K562 (cell line): ENCODE results near the gene CLCN4. TPM values are rescaled to one million over a fixed set of nuclear protein-coding genes. Genes with fewer than 3 reads are reported as not detected.

Experiments used
- ATAC-seq: fragments of 200-7000 bp; cut with Tn5 transposase; 3 replicates; pipeline ENCODE4 v1.9.1; 2020; ENCODE audit warnings: moderate library complexity
- BruUV-seq: library from RNA; stranded (reverse); fragments of 400-500 nt; replicated peaks from 2 replicates; lab custom pipeline; 2021; lab: Mats Ljungman, UMichigan
- CTCF ChIA-PET: fragments of 300-600 bp; formaldehyde crosslinking; extraction: SDS; loops from one replicate; lab custom pipeline; 2021; ENCODE audit warnings: low intra/inter-chr PET ratio; lab: Yijun Ruan, JAX
- POLR2A ChIA-PET: fragments of 300-600, 350-650 bp; sonication (Branson Sonifier 250); formaldehyde crosslinking; extraction: SDS; loops from one replicate; lab custom pipeline; 2021; ENCODE audit warnings: antibody characterized with exemption, inconsistent platforms; lab: Yijun Ruan, JAX
- DNase-seq, 4 experiments: peaks; one replicate each; pipeline versions ENCODE4 v3.0.0 to v3.0.0-alpha.2; 2011 to 2018; ENCODE audit warnings: low spot score in 3 of 4, mixed read lengths in 3 of 4; ENCODE audit errors: extremely low read depth in 1 of 4
- FAIRE-seq: peaks from 2 replicates; lab custom pipeline; 2011; peaks lifted over from hg19 to GRCh38; lab: Jason Lieb, UNC
- H2AFZ ChIP-seq: 2 replicates; pipeline ENCODE4 v1.6.0; 2011; ENCODE audit warnings: low read depth, low read length, control low read depth, inconsistent platforms
- H3K27ac ChIP-seq: fragments of 200-600 bp; 3 replicates; pipeline ENCODE4 v1.8.0; 2011; ENCODE audit warnings: low read depth, mild to moderate bottlenecking, control low read depth, inconsistent platforms, low read length, moderate library complexity, mixed read lengths; ENCODE audit errors: extremely low read depth
- H3K27me3 ChIP-seq, 2 experiments: fragments of 300-600 bp in 1 of 2; 2 replicates in 1 of 2; 3 replicates in 1 of 2; pipeline versions ENCODE4 v1.6.0 to v1.8.0; 2011; ENCODE audit warnings: inconsistent platforms in 2 of 2, low read length in 2 of 2, mild to moderate bottlenecking in 1 of 2, mixed read lengths in 1 of 2, moderate library complexity in 1 of 2; ENCODE audit not compliant: control insufficient read depth in 2 of 2, insufficient read depth in 2 of 2
- H3K36me3 ChIP-seq: fragments of 300-600 bp; 3 replicates; pipeline ENCODE4 v1.8.0; 2011; ENCODE audit warnings: mild to moderate bottlenecking, low read length, inconsistent platforms; ENCODE audit not compliant: control insufficient read depth, insufficient read depth
- H3K4me1 ChIP-seq, 2 experiments: fragments of 200-600 bp in 1 of 2; replicated peaks in 1 of 2; 2 replicates in 1 of 2; 3 replicates in 1 of 2; pipeline versions ENCODE4 v1.5.1 to v1.8.0; 2011; ENCODE audit warnings: inconsistent platforms in 2 of 2, low read length in 2 of 2, mild to moderate bottlenecking in 1 of 2, mixed read lengths in 1 of 2, moderate library complexity in 1 of 2; ENCODE audit not compliant: control insufficient read depth in 2 of 2, insufficient read depth in 2 of 2
- H3K4me2 ChIP-seq: 2 replicates; pipeline ENCODE4 v1.6.1; 2011; ENCODE audit warnings: low read length, control low read depth, inconsistent platforms, mixed read lengths; ENCODE audit not compliant: insufficient read depth
- H3K4me3 ChIP-seq: fragments of 200-600 bp; sonication (generic), shearing (Covaris generic); 2 replicates; pipeline ENCODE4 v1.5.1; 2016; ENCODE audit warnings: control low read depth, inconsistent platforms
- H3K79me2 ChIP-seq: fragments of 200-600 bp; 3 replicates; pipeline ENCODE4 v1.8.0; 2011; ENCODE audit warnings: low read length, inconsistent platforms; ENCODE audit not compliant: control insufficient read depth, insufficient read depth
- H3K9ac ChIP-seq, 2 experiments: 2 replicates each; pipeline versions ENCODE4 v1.6.0 to v1.6.1; 2011; ENCODE audit warnings: low read depth in 2 of 2, low read length in 2 of 2, control low read depth in 1 of 2, inconsistent platforms in 1 of 2, mild to moderate bottlenecking in 1 of 2, mixed read lengths in 1 of 2; ENCODE audit not compliant: insufficient read depth in 1 of 2
- H3K9me1 ChIP-seq: one replicate; pipeline ENCODE4 v1.6.0; 2011; ENCODE audit warnings: inconsistent platforms, mild to moderate bottlenecking, low read length, moderate library complexity; ENCODE audit not compliant: control insufficient read depth, insufficient read depth
- H3K9me3 ChIP-seq: replicated peaks from 2 replicates; pipeline ENCODE4 v1.5.1; 2011; ENCODE audit warnings: low read depth, low read length, inconsistent platforms; ENCODE audit not compliant: control insufficient read depth, insufficient read depth
- H4K20me1 ChIP-seq: replicated peaks from 2 replicates; pipeline ENCODE4 v1.6.1; 2011; ENCODE audit warnings: low read length, inconsistent platforms, mixed read lengths; ENCODE audit not compliant: control insufficient read depth, insufficient read depth
- CHD2 ChIP-seq: IDR thresholded peaks from 2 replicates; pipeline ENCODE4 v1.6.1; 2011; ENCODE audit warnings: low read depth, low read length
- CSDE1 ChIP-seq, 2 experiments: fragments of 450-650 bp; IDR thresholded peaks; 2 replicates each; pipeline ENCODE4 v1.6.1; 2016; ENCODE audit warnings: mild to moderate bottlenecking in 1 of 2
- DNMT1 ChIP-seq: fragments of 450-650 bp; IDR thresholded peaks from 2 replicates; pipeline ENCODE4 v1.6.1; 2016; ENCODE audit warnings: antibody characterized with exemption, mild to moderate bottlenecking
- L3MBTL2 ChIP-seq: fragments of 450-650 bp; IDR thresholded peaks from 2 replicates; pipeline ENCODE4 v1.6.1; 2016; ENCODE audit warnings: mild to moderate bottlenecking, moderate library complexity
- NFYB ChIP-seq: IDR thresholded peaks from 2 replicates; pipeline ENCODE4 v1.6.1; 2011; ENCODE audit warnings: mild to moderate bottlenecking, moderate library complexity; ENCODE audit not compliant: insufficient read length; ENCODE audit errors: extremely low read depth
- TSHZ1 ChIP-seq: fragments of 250-450 bp; sonication (Bioruptor Pico); IDR thresholded peaks from 2 replicates; pipeline ENCODE4 v1.4.0; 2020; ENCODE audit warnings: mild to moderate bottlenecking, moderate library complexity
- XRCC5 ChIP-seq: fragments of 200-400 bp; formaldehyde crosslinking; IDR thresholded peaks from 2 replicates; pipeline ENCODE4 v1.6.1; 2017; ENCODE audit warnings: low read depth, mild to moderate bottlenecking, low read length
- ZBTB11 ChIP-seq, 3 experiments: fragments of 200-800 bp in 1 of 3; fragments of 250-450 bp in 1 of 3; fragments of 450-650 bp in 1 of 3; sonication (Bioruptor Pico) in 1 of 3; sonication (Bioruptor generic) in 1 of 3; formaldehyde crosslinking in 1 of 3; IDR thresholded peaks; 2 replicates each; pipeline versions ENCODE4 v1.6.1 to v1.8.0; 2016 to 2022; ENCODE audit warnings: mild to moderate bottlenecking in 2 of 3, missing genetic modification characterization in 2 of 3, missing compliant biosample characterization in 1 of 3, moderate library complexity in 1 of 3
- ZC3H11A ChIP-seq: IDR thresholded peaks from 2 replicates; pipeline ENCODE4 v1.6.1; 2012; ENCODE audit warnings: low read depth, low read length, improper control_type of control experiment
- ZNF311 ChIP-seq: fragments of 250-450 bp; sonication (Bioruptor Pico); IDR thresholded peaks from 2 replicates; pipeline ENCODE4 v1.4.0; 2020; ENCODE audit warnings: mild to moderate bottlenecking, moderate library complexity
- WGBS: fragments of 100-300 bp; shearing (Covaris generic); methylation state at CpG from one replicate; pipeline ENCODE4 v1.1.6; 2016; ENCODE audit warnings: low coverage, mixed read lengths; ENCODE audit not compliant: insufficient coverage; ENCODE audit errors: missing lambda C conversion rate; 5-methylcytosine and 5-hydroxymethylcytosine counted together
- in situ Hi-C: fragments of 300-500 bp; cut with MboI; formaldehyde crosslinking; loops from 4 replicates; pipeline ENCODE4 v1.15.0; 2018; ENCODE audit warnings: inconsistent platforms, mixed read lengths
- intact Hi-C: fragments of 100-400 bp; cut with micrococcal nuclease; formaldehyde crosslinking; loops from 2 replicates; pipeline ENCODE4 v1.14.2; 2022
- polyA plus RNA-seq, 8 experiments: library from polyadenylated mRNA; depleted of rRNA in 4 of 8; stranded (reverse) in 5 of 8; unstranded in 3 of 8; fragments of >200 nt; fragmentation: Nextera tagmentation in 2 of 8; fragmentation: Illumina TruSeq in 1 of 8; extraction: Ambion mirVana in 2 of 8; extraction: Trizol in 1 of 8; gene quantifications; 2 replicates each; pipeline versions ENCODE4 v1.2.1 to v1.2.3, GENCODE V29; 2011 to 2014; ENCODE audit warnings: inconsistent platforms in 1 of 8, missing spikeins in 1 of 8
- total RNA-seq, 7 experiments: library from RNA; depleted of rRNA in 6 of 7; stranded (reverse); fragments of >200 nt in 6 of 7; fragmentation: Illumina TruSeq in 2 of 7; extraction: Trizol in 2 of 7; gene quantifications; 2 replicates each; pipeline versions ENCODE4 v1.2.1 to v1.2.3, GENCODE V29; 2011 to 2021; ENCODE audit warnings: low replicate concordance in 1 of 7
- TF ChIP-seq, protein P1 (sequence below): sonication (generic); formaldehyde crosslinking; IDR thresholded peaks from 2 replicates; pipeline ENCODE4 v1.8.1; 2023; ENCODE audit warnings: missing genetic modification reagents, mild to moderate bottlenecking, borderline replicate concordance

CLCN4 gene
- total and polyA plus RNA-seq, 9 of the 15 experiments (the other 6 are each of a cell fraction or from before 2014, with no cell fraction given): 0.03 to 0.24 (median 0.10) TPM; not detected in 1

DNA sequence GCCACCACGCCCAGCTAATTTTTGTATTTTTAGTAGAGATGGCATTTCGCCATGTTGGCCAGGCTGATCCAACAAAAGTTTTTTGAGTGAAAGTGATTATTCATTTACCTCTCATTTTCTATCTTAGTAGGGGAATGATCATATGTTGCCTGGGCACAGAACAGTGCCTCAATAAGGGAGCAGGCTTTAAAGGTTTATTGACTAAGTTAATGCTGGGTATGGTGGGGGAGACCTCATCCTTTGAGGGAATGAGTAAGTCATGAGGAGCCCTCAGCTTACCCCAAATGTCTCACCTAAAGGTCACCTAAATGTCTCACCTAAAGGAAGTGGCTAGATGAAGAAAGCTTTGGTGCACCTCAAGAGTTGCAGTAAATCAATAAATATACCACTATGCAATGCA is 109.0 kb downstream of the CLCN4 start:
- in situ Hi-C loops: no loop called here
- no peak for FAIRE-seq
- H2AFZ ChIP-seq: no peak overlapping the region
- no peak for TF ChIP-seq ZNF311 (CRISPR knock-in tag)
- no peak for TF ChIP-seq ZC3H11A
- TF ChIP-seq L3MBTL2: no peak
- no peak for TF ChIP-seq ZBTB11 (CRISPR knock-in tag; IDR thresholded peaks at IDR 0.05)
- TF ChIP-seq NFYB: no peak
- TF ChIP-seq CHD2: no peak
- TF ChIP-seq, protein P1, sequence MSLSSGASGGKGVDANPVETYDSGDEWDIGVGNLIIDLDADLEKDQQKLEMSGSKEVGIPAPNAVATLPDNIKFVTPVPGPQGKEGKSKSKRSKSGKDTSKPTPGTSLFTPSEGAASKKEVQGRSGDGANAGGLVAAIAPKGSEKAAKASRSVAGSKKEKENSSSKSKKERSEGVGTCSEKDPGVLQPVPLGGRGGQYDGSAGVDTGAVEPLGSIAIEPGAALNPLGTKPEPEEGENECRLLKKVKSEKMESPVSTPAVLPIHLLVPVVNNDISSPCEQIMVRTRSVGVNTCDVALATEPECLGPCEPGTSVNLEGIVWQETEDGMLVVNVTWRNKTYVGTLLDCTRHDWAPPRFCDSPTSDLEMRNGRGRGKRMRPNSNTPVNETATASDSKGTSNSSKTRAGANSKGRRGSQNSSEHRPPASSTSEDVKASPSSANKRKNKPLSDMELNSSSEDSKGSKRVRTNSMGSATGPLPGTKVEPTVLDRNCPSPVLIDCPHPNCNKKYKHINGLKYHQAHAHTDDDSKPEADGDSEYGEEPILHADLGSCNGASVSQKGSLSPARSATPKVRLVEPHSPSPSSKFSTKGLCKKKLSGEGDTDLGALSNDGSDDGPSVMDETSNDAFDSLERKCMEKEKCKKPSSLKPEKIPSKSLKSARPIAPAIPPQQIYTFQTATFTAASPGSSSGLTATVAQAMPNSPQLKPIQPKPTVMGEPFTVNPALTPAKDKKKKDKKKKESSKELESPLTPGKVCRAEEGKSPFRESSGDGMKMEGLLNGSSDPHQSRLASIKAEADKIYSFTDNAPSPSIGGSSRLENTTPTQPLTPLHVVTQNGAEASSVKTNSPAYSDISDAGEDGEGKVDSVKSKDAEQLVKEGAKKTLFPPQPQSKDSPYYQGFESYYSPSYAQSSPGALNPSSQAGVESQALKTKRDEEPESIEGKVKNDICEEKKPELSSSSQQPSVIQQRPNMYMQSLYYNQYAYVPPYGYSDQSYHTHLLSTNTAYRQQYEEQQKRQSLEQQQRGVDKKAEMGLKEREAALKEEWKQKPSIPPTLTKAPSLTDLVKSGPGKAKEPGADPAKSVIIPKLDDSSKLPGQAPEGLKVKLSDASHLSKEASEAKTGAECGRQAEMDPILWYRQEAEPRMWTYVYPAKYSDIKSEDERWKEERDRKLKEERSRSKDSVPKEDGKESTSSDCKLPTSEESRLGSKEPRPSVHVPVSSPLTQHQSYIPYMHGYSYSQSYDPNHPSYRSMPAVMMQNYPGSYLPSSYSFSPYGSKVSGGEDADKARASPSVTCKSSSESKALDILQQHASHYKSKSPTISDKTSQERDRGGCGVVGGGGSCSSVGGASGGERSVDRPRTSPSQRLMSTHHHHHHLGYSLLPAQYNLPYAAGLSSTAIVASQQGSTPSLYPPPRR (CRISPR knock-in tag): no peak
- no peak for TF ChIP-seq DNMT1
- TF ChIP-seq CSDE1 (IDR thresholded peaks at IDR 0.05): no peak
- no peak for TF ChIP-seq XRCC5
- TF ChIP-seq TSHZ1 (CRISPR knock-in tag): no peak

More for the DNA sequence above, 109.0 kb downstream of the CLCN4 start:
- intact Hi-C loops: no loop called here
- Histone ChIP-seq H3K9ac (no peak overlapping the region), H3K4me1 (no peaks in the 10 kb centered on the region), H3K9me3 (no peaks in the 10 kb centered on the region), H3K27me3 (no peaks in the 10 kb centered on the region; a peak in 1 of 5 replicates), H3K4me3 (no peak overlapping the region), H3K36me3 (no peaks in the 10 kb centered on the region), H3K79me2 (no peaks in the 10 kb centered on the region), H3K4me2 (no peak overlapping the region), H3K9me1 (no peaks in the 10 kb centered on the region), H4K20me1 (no peaks in the 10 kb centered on the region), H3K27ac (no peak overlapping the region)
- ChIA-PET POLR2A (no interaction called here), CTCF (no interaction called here)
- DNase-seq (no peak), ATAC-seq (no peak)
- WGBS: 0% methylated on average over 2 of the region's 2 CpGs
- no TSS peak for BruUV-seq
